Gastroesophageal sphincter (tissue), 4 donors: ENCODE results near the gene SLC16A9. TPM values are rescaled to one million over a fixed set of nuclear protein-coding genes. Genes with fewer than 3 reads are reported as not detected.

Source experiments
- ATAC-seq: fragments of 150-250 bp; one replicate; pipeline ENCODE4 v1.9.1; 2016; ENCODE audit warnings: mild to moderate bottlenecking, moderate library complexity
- H3K27ac ChIP-seq, 4 donors: fragments of 200-600 bp; sonication (generic) in 3 of 4; 1 replicate in 3 of 4; 2 replicates in 1 of 4; pipeline ENCODE4 v1.5.1; 2016 to 2019
- H3K27me3 ChIP-seq: fragments of 200-600 bp; sonication (generic); one replicate; pipeline ENCODE4 v1.5.1; 2019
- H3K36me3 ChIP-seq, 2 donors: fragments of 200-600 bp; sonication (generic); one replicate each; pipeline ENCODE4 v1.5.1; 2019; ENCODE audit warnings: control low read depth in 1 of 2
- H3K4me1 ChIP-seq, 3 donors: fragments of 200-600 bp; sonication (generic); 1 replicate in 2 of 3; 2 replicates in 1 of 3; pipeline ENCODE4 v1.5.1; 2016 to 2019; ENCODE audit warnings: control low read depth in 2 of 3
- H3K4me3 ChIP-seq, 2 donors: fragments of 200-600 bp; sonication (generic); one replicate each; pipeline ENCODE4 v1.5.1; 2019; ENCODE audit warnings: mild to moderate bottlenecking in 1 of 2, moderate library complexity in 1 of 2
- H3K9me3 ChIP-seq, 3 donors: fragments of 200-600 bp; sonication (generic); one replicate each; pipeline ENCODE4 v1.5.1; 2017 to 2019; ENCODE audit warnings: control low read depth in 2 of 3
- EP300 ChIP-seq: sonication (generic); formaldehyde crosslinking; IDR thresholded peaks from one replicate; pipeline ENCODE4 v1.6.1; 2017; ENCODE audit warnings: antibody characterized with exemption, mild to moderate bottlenecking
- POLR2A ChIP-seq, 2 donors: fragments of 450-650 bp; IDR thresholded peaks; one replicate each; pipeline ENCODE4 v1.6.1; 2017; ENCODE audit warnings: antibody characterized with exemption in 2 of 2, mild to moderate bottlenecking in 2 of 2, moderate library complexity in 1 of 2
- POLR2AphosphoS5 ChIP-seq: sonication (generic); formaldehyde crosslinking; IDR thresholded peaks from one replicate; pipeline ENCODE4 v1.6.1; 2017; ENCODE audit warnings: antibody characterized with exemption
- WGBS, 2 donors: methylation state at CpG; one replicate each; pipeline ENCODE4 v1.1.5; 2018; ENCODE audit warnings: low coverage in 1 of 2; 5-methylcytosine and 5-hydroxymethylcytosine counted together
- total RNA-seq, 4 donors: library from RNA; depleted of rRNA; stranded (reverse); fragments of >200 nt; gene quantifications; one replicate each; pipeline ENCODE4 v1.1.0, GENCODE V29; 2016
- TF ChIP-seq, protein P1 (sequence below), 4 experiments: fragments of 200-600 bp in 2 of 4; fragments of 450-650 bp in 2 of 4; sonication (generic) in 1 of 4; IDR thresholded peaks; one replicate each; pipeline ENCODE4 v1.5.1; 2017 to 2019; ENCODE audit warnings: antibody characterized with exemption in 4 of 4, mild to moderate bottlenecking in 2 of 4, moderate library complexity in 2 of 4

The SLC16A9 gene
- total RNA-seq, 4 donors from 2014 or later = 0.54 to 2.2 (median 1.2) TPM

DNA sequence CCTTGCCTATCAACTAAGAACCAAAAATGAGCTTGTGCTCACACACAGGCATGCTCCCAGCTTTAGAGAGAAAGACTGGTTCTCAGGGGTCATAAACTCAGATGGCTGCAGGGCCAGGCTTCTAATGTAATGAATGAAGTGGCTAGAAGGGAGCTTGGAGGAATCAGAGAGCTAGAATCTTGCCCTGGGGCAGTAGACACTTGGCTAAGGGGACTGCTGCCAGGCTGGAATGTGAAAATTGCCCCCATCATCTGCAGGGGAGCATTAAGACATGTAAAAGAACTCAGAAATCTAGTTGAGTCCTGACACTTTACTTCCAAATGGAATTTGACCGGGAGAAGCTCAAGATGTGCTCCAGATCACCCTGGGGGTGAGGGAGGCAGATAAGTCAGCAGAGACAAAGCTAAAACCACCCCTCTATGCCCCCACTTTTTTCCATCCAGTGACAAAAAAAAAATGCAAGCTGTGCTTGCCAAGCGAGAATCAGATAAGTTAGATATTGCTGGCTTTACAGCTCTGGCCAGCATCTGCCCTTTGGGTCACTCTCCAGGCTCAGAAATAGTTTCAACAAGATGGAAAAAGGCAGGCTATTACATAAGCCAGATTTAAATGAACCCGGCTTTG lies 2.3 kb upstream of the SLC16A9 start:
- no peaks in the 10 kb centered on the region for H3K9me3 ChIP-seq
- ATAC-seq = no peak
- H3K27me3 ChIP-seq = peaks cover 7% of the 10 kb centered on the region
- no peaks in the 10 kb centered on the region for H3K36me3 ChIP-seq
- H3K4me3 ChIP-seq = no peak overlapping the region
- H3K27ac ChIP-seq = no peak overlapping the region
- H3K4me1 ChIP-seq = peaks cover 0 to 23% (median 8%) of the 10 kb centered on the region in 3 donors
- TF ChIP-seq POLR2A (IDR thresholded peaks at IDR 0.05) = no peak
- TF ChIP-seq POLR2AphosphoS5 = no peak
- TF ChIP-seq EP300 = no peak
- TF ChIP-seq, protein P1, sequence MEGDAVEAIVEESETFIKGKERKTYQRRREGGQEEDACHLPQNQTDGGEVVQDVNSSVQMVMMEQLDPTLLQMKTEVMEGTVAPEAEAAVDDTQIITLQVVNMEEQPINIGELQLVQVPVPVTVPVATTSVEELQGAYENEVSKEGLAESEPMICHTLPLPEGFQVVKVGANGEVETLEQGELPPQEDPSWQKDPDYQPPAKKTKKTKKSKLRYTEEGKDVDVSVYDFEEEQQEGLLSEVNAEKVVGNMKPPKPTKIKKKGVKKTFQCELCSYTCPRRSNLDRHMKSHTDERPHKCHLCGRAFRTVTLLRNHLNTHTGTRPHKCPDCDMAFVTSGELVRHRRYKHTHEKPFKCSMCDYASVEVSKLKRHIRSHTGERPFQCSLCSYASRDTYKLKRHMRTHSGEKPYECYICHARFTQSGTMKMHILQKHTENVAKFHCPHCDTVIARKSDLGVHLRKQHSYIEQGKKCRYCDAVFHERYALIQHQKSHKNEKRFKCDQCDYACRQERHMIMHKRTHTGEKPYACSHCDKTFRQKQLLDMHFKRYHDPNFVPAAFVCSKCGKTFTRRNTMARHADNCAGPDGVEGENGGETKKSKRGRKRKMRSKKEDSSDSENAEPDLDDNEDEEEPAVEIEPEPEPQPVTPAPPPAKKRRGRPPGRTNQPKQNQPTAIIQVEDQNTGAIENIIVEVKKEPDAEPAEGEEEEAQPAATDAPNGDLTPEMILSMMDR (IDR thresholded peaks at IDR 0.05) = no peak
- WGBS, 2 donors = 21 to 54% methylated on average over 2 to 3 of the region's 3 CpGs

DNA sequence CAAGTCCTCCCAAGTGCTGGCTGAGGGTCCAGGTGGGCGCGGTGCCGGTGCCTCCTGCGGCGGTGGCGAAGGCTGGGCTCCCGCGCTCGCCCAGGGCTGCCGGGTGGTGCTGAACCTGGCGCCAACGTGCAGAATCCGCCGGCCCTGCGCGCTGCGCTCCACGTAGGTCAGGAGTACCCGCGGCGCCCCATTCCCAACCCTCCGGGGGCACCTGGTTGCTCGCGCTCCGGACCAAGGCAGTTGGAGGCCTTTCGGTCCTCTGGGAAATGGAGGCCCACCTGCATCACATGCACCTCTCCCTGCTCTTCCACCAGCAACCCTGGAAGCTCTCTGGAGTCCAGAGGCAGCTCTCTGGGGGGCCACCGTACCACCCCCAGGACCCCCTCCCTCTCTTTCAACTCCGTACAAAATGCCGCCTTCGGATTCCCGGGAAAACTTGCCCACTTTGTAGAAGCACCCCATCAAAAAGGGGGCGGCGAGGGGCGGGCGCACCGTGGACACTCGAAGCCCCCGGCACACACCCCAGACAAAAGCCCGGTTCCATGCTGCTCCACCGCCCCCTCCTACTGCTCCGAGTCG lies 745 bp downstream of the SLC16A9 start:
- Histone ChIP-seq H3K36me3 (no peaks in the 10 kb centered on the region), H3K4me3 (peak overlapping the region; percentile 42 to 70), H3K9me3 (no peaks in the 10 kb centered on the region), H3K27me3 (peaks cover 7% of the 10 kb centered on the region), H3K4me1 (peaks cover 0 to 23% (median 8%) of the 10 kb centered on the region in 3 donors), H3K27ac (peak overlapping the region in 2 of 4 donors; percentile 69 to 80)
- 0 to 10% methylated on average over 1 to 2 of the region's 42 CpGs for WGBS, 2 donors
- no peak for TF ChIP-seq POLR2AphosphoS5
- TF ChIP-seq, protein P1 (IDR thresholded peaks at IDR 0.05) = no peak
- no peak for TF ChIP-seq POLR2A (IDR thresholded peaks at IDR 0.05)
- TF ChIP-seq EP300 = no peak
- peak; percentile 26 for ATAC-seq

DNA sequence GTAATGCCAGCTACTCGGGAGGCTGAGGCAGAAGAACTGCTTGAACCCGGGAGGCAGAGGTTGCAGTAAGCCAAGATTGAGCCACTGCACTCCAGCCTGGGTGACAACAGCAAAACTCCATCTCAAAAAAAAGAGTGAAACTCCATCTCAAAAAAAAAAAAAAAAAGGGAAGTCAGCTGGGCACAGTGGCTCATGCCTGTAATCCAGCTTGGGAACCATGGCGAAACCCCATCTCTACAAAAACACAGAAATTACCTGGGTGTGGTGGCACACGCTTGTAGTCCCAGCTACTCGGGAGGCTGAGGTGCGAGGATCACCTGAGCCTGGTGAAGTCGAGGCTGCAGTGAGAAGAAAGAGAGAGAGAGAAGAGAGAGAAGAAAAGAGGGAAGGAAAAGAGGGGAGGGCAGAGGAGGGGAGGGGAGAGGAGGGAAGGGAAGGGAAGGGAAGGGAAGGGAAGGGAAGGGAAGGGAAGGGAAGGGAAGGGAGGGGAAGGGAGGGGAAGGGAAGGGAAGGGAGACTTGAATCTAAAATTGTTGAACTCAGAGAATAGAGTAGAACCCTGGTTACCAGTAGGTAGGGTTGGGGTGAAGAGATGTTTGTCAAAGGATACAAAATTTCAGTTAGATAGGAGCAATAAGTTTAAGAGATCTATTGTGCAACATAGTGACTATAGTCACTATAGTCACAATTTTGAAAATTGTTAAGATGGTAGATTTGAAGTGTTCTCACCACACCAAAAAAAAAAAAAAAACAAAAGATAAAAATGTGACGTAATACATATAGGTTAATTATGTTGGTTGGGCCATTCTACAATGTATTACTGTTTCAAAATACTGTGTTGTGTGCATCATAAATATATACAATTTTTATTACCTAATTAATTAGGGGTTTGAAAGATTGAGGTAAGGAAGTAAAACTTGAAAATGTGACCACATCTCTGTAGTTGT lies 2.5 kb downstream of the SLC16A9 start:
- H3K4me1 ChIP-seq = peaks cover 0 to 23% (median 8%) of the 10 kb centered on the region in 3 donors
- no peak overlapping the region for H3K4me3 ChIP-seq
- peaks cover 7% of the 10 kb centered on the region for H3K27me3 ChIP-seq
- no peaks in the 10 kb centered on the region for H3K9me3 ChIP-seq
- no peak for ATAC-seq
- H3K27ac ChIP-seq = no peak overlapping the region
- TF ChIP-seq POLR2A (IDR thresholded peaks at IDR 0.05) (no peak), POLR2AphosphoS5 (no peak), EP300 (no peak)
- TF ChIP-seq, protein P1 (IDR thresholded peaks at IDR 0.05) = no peak
- H3K36me3 ChIP-seq = no peaks in the 10 kb centered on the region
- 90% methylated on average over 1 to 8 of the region's 8 CpGs for WGBS, 2 donors

DNA sequence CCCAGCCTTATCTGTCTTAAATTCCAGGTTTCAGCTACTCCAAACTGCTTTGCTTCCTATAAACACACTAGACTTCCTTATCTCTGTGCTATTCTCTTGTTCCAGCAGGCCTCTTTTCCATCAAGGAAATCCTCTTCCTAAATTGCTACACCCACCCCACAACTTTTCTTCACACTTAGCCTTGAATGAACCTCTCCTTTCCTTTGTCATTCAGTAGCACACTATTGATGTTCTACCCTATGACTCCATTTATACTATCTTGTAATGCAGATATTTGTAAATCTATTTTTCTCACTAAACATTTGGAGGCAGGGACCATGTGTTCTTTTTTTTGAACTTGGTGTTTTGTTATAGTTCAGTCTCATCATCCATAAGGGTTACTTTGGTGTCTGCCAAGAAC lies 3.7 kb downstream of the SLC16A9 start:
- H3K36me3 ChIP-seq = no peaks in the 10 kb centered on the region
- ATAC-seq = no peak

More for the DNA sequence above, 3.7 kb downstream of the SLC16A9 start:
- no peak overlapping the region for H3K4me3 ChIP-seq
- TF ChIP-seq POLR2AphosphoS5 = no peak
- TF ChIP-seq, protein P1 (IDR thresholded peaks at IDR 0.05) = no peak
- no peak for TF ChIP-seq POLR2A (IDR thresholded peaks at IDR 0.05)
- TF ChIP-seq EP300 = no peak
- H3K9me3 ChIP-seq = no peaks in the 10 kb centered on the region
- H3K27ac ChIP-seq = no peak overlapping the region
- peaks cover 7% of the 10 kb centered on the region for H3K27me3 ChIP-seq
- H3K4me1 ChIP-seq = peaks cover 0 to 23% (median 8%) of the 10 kb centered on the region in 3 donors
